Upper lobe of left lung (tissue), 4 donors: ENCODE measurements around the gene WDR53.
"Not testable (repeated sequence)": the region's sequence is repeated elsewhere in the genome, so short reads cannot be mapped to it uniquely, and the experiment has no call there.

Experiments
- POLR2A ChIP-seq, 4 donors: fragments of 450-650 bp; IDR thresholded peaks; one replicate each; pipeline ENCODE4 v1.5.1; 2016 to 2017; ENCODE audit warnings: antibody characterized with exemption in 4 of 4, mild to moderate bottlenecking in 2 of 4
- TF ChIP-seq, protein P1 (sequence below), 6 experiments: fragments of 450-650 bp in 4 of 6; fragments of 200-600 bp in 2 of 6; sonication (generic) in 2 of 6; IDR thresholded peaks; one replicate each; pipeline ENCODE4 v1.5.1; 2016 to 2019; ENCODE audit warnings: antibody characterized with exemption in 6 of 6

DNA sequence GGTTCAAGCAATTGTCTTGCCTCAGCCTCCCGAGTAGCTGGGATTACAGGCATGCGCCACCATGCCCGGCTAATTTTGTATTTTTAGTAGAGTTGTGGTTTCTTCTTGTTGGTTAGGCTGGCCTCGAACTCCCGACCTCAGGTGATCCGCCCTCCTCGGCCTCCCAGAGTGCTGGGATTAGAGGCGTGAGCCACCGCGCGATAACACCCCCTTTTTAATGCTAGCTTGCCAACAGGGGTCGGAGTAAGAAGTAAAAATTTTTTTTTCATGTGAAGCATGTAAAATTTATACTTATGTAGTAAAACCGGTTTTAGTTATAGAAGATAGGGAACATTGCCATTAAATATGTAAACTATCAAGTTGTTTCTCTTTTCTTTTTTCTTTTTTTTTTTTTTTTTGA, 2.0 kb upstream of the WDR53 start:
- TF ChIP-seq, protein P1, sequence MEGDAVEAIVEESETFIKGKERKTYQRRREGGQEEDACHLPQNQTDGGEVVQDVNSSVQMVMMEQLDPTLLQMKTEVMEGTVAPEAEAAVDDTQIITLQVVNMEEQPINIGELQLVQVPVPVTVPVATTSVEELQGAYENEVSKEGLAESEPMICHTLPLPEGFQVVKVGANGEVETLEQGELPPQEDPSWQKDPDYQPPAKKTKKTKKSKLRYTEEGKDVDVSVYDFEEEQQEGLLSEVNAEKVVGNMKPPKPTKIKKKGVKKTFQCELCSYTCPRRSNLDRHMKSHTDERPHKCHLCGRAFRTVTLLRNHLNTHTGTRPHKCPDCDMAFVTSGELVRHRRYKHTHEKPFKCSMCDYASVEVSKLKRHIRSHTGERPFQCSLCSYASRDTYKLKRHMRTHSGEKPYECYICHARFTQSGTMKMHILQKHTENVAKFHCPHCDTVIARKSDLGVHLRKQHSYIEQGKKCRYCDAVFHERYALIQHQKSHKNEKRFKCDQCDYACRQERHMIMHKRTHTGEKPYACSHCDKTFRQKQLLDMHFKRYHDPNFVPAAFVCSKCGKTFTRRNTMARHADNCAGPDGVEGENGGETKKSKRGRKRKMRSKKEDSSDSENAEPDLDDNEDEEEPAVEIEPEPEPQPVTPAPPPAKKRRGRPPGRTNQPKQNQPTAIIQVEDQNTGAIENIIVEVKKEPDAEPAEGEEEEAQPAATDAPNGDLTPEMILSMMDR (IDR thresholded peaks at IDR 0.05), result not testable (repeated sequence)
- TF ChIP-seq POLR2A (IDR thresholded peaks at IDR 0.05), result not testable (repeated sequence)
